HG02610 (cell line): ENCODE results near the gene TUBGCP4.
"Not testable (repeated sequence)": the region's sequence is repeated elsewhere in the genome, so short reads cannot be mapped to it uniquely, and the experiment has no call there.

Source experiments
- ATAC-seq: cut with Tn5 transposase; IDR thresholded peaks from one replicate; pipeline ENCODE4 v1.9.1; 2021; ENCODE audit warnings: mild to moderate bottlenecking, moderate library complexity; ENCODE audit not compliant: unreplicated experiment

TUBGCP4 gene

GRCh38 chr15:43370975-43371974 lies at the start of gene TUBGCP4, which contains the start of gene ZSCAN29:
Gene TUBGCP4, plus strand, starts transcription at chr15:43371101. Its CDS starts 254 bp downstream, at chr15:43371355.
Gene ZSCAN29, minus strand, starts transcription at chr15:43371043. Its CDS starts 1,130 bp downstream, at chr15:43369913.
- ATAC-seq = peak; percentile 79

GRCh38 chr15:43325039-43325684 lies 45.7 kb upstream of the TUBGCP4 start:
- ATAC-seq = no peak

- ATAC-seq = no peak
Observed at GRCh38 chr15:43329217-43329959, 41.5 kb upstream of the TUBGCP4 start.

DNA sequence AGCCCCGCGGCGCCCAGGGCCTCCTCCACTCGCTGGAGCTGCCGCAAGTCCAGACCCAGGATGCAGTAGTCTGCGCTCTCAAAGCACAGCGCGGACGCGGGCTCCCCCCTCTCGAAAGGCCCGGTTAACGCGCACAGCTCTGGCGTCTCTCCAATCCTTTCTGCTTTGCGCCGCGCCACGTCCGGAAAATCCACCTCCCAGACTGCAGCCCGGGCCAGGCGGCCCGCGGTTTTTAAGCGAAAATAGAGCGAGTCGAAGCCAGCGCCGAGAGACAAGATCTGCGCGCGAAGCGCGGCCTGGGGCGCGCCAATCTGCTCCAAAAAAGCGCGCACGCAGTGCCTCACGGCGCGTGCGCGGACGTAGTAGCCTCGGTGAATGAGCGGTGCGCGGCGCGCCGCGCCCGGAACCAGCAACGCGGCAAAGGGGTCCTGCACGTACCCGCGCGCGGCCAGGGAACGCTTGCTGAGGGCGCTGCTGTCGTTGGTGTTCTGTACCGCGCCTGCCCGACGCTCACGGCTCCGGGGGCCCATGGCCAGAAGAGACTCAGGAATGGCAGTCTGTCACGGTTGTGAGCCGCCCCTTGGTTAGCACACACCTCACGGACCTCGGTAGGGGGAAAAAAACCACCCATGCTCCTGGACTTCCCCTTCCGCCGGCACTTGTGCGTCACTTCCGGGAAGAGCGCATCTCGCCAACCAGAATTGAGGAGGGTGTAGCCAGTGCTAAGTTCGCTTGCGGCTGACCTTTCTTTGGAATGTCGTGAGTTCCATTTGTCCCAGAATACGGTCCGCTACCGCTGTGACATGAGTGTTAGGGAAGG lies 40.7 kb upstream of the TUBGCP4 start, which contains the start of gene LCMT2:
LCMT2 (minus strand) TSS at position 614 of the 820 bp plus-strand sequence; CDS start at position 530, 84 bp downstream.
- ATAC-seq = peak; percentile 91

DNA sequence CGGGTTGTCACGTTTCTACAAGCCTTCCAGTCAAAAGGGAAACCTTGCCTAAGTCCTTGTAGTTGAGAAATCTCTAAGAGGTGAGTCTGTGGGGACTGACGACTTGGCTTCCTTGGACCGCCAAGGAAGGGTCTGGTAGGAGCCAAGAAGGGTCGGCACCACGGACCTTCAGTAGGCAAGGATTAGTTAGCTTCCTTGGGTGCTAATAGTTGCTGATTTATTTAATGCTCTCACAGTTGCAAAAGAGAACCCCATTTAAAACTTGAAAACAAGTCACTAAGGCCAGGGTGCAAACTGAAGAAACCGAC lies 40.2 kb upstream of the TUBGCP4 start:
- ATAC-seq = peak; percentile 27

- no peak for ATAC-seq
Observed at GRCh38 chr15:43346305-43346704, 24.6 kb upstream of the TUBGCP4 start.

DNA sequence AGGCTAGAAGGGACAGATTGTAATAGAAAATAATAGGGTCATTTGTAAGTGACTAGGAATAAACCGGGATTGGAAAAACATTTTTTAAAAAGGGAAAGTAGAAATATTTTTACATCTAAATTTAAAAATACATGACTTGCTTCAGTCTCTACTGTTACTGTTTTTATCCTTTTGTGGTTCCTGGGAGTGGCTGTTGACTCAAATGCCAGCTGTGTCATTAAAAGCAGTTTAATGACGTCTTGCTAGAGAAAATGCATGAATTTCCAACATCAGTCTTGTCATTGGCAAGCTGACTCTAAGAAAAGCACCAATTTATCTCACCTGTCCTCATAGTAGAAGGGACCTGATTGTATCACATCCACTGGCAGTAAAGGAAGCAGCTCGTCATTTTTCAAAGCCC lies 23.8 kb upstream of the TUBGCP4 start:
- no peak for ATAC-seq

- ATAC-seq = no peak
Observed at GRCh38 chr15:43352693-43353382, 18.1 kb upstream of the TUBGCP4 start.

DNA sequence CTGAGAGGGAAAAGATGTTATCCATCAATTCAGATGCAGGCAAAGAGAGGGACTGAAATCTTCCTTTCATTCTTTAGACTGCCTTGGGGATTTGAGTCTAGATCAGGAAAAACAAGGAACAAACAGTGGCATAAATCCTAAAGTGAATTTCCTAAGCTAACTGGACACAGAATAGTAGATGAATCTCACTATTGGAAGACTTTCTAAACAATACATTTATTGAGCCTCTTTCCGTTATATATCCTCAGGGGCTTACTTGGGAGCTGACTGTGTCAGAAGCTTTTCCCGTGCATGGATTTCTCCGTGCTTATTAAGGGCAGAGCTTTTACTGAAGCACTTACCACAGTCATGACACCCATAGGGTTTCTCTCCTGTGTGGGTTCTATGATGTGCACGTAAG lies 10.1 kb upstream of the TUBGCP4 start:
- no peak for ATAC-seq

GRCh38 chr15:43361313-43361903 lies 9.5 kb upstream of the TUBGCP4 start:
- no peak for ATAC-seq

DNA sequence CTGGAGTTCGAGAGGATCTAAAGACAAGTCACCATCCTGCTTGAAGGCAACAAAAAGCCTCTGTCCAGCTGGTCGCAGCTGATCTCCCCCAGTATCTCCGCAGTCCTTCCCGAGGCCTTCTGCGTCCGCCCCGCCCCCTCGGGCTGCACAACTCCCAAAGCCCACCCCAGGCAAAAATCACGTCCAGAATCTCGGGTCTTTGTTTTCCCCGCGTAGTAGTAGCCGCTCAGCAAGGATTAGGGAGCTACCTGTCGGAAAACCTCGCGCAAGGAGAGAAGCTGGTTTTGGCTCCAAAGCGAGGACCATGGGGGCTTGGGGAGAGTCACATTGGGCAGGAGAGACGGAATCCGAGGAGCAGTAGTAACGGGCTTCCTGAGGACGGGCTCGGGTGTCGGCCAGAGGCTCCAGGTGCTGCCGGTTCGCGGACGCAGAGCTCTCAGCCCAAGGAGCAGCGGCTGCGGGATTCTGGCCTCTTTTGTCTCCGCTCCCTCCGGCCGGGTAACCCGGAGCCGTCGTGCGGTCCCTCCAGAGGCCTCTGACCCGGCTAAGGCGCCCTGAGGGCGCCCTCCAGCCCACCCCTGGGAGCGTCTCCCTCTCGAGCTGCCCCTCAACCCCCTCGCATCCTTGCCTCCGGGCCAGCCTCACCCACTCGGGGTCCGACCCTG lies 459 bp upstream of the TUBGCP4 start:
- peak; percentile 25 for ATAC-seq

DNA sequence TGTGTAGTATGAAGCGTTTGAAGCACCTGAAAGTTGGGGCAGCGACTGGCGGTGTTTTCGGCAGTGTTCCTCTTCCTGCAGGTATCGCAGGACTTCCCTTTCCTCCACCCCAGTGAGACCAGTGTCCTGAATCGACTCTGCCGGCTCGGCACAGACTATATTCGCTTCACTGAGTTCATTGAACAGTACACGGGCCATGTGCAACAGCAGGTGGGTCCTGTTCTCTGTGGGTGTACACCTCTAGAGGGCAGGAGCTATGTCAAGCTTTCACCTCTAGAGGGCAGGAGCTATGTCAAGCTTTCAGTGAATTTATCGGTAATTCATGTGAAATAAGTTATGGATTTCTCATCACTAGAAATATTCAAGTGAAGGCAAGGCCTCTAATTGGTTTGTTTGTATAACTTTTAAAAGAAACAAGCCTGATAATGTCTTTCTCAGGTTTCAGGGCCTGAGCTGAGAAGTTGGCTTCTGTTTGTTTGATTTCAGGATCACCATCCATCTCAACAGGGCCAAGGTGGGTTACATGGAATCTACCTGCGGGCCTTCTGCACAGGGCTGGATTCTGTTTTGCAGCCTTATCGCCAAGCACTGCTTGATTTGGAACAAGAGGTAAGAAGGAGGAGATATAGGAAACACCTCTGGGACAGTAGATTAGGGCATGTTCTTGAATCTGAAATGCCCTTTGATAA lies 5.3 kb downstream of the TUBGCP4 start:
- no peak for ATAC-seq

GRCh38 chr15:43378601-43379000 lies 7.7 kb downstream of the TUBGCP4 start:
- ATAC-seq = no peak

GRCh38 chr15:43382310-43382709 lies 11.4 kb downstream of the TUBGCP4 start:
- no peak for ATAC-seq

- no peak for ATAC-seq
Observed at GRCh38 chr15:43383070-43383469, 12.2 kb downstream of the TUBGCP4 start.

GRCh38 chr15:43390723-43391122 lies 19.8 kb downstream of the TUBGCP4 start:
- no peak for ATAC-seq

DNA sequence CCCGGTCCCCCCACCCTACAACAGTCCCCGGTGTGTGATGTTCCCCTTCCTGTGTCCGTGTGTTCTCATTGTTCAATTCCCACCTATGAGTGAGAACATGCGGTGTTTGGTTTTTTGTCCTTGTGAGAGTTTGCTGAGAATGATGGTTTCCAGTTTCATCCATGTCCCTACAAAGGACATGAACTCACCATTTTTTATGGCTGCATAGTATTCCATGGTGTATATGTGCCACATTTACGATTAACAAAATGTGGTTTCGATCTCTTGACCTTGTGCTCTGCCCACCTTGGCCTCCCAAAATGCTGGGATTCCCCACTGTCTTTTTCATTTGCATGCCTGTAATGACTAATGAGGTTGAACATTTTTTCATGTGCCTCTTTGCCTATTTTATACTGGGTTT lies 22.7 kb downstream of the TUBGCP4 start:
- ATAC-seq = not testable (repeated sequence)

DNA sequence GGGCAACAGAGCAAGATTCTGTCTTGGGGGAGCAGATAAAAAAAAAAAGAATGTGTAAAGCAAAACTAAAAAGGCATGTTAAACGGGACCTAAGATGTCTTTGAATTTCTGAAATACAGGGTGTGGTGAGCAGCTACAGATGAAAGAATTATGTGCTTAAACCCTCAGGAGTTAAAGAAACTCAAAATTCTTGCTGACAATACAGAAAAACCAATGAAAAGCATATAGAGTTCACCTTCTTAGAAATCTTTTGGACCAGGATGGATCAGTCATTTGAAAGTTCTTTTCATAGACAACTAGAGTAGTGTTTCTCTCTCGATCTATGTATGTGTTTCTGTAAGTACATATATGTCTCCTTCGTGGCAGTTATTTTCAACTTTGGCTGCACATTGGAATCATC lies 31.4 kb downstream of the TUBGCP4 start:
- ATAC-seq = no peak
